Neural progenitor cell (in vitro differentiated cells): ENCODE measurements around the gene ZYX. TPM values are rescaled to one million over a fixed set of nuclear protein-coding genes. Genes with fewer than 3 reads are reported as not detected.

Experiments
- DNase-seq: peaks from one replicate; pipeline ENCODE4 v3.0.0-alpha.2; 2016; ENCODE audit warnings: low spot score
- H2AFZ ChIP-seq: fragments of 200-600 bp; sonication (generic); replicated peaks from 2 replicates; pipeline ENCODE4 v1.6.1; 2016; ENCODE audit warnings: antibody characterized with exemption
- H3F3A ChIP-seq: fragments of 200-600 bp; sonication (generic); 2 replicates; pipeline ENCODE4 v1.6.1; 2016; ENCODE audit warnings: antibody characterized with exemption, low read depth
- H3K27ac ChIP-seq: fragments of 200-600 bp; sonication (generic); 2 replicates; pipeline ENCODE4 v1.5.1; 2016; ENCODE audit warnings: mild to moderate bottlenecking
- H3K27me3 ChIP-seq: fragments of 200-600 bp; sonication (generic); 2 replicates; pipeline ENCODE4 v1.6.1; 2016; ENCODE audit warnings: mild to moderate bottlenecking, moderate library complexity
- H3K36me3 ChIP-seq: fragments of 200-600 bp; sonication (generic); 2 replicates; pipeline ENCODE4 v1.5.1; 2016
- H3K4me1 ChIP-seq: fragments of 200-600 bp; sonication (generic); 2 replicates; pipeline ENCODE4 v1.6.1; 2016; ENCODE audit warnings: mixed run types
- H3K4me2 ChIP-seq: fragments of 200-600 bp; sonication (generic); 2 replicates; pipeline ENCODE4 v1.6.1; 2016
- H3K4me3 ChIP-seq: fragments of 200-600 bp; sonication (generic); 2 replicates; pipeline ENCODE4 v1.5.1; 2016
- H3K79me2 ChIP-seq: fragments of 200-600 bp; sonication (generic); 2 replicates; pipeline ENCODE4 v1.6.1; 2016; ENCODE audit warnings: low read depth
- H3K9ac ChIP-seq: fragments of 200-600 bp; sonication (generic); 2 replicates; pipeline ENCODE4 v1.6.1; 2016
- H3K9me3 ChIP-seq: fragments of 200-600 bp; sonication (generic); 2 replicates; pipeline ENCODE4 v1.5.1; 2016; ENCODE audit warnings: low read depth
- H4K20me1 ChIP-seq: fragments of 200-600 bp; sonication (generic); 2 replicates; pipeline ENCODE4 v1.6.1; 2016; ENCODE audit warnings: low read depth
- H3K27ac Mint-ChIP-seq: 3 replicates; pipeline ENCODE4 v1.8.0; 2021; ENCODE audit warnings: mixed read lengths
- H3K27me3 Mint-ChIP-seq: 2 replicates; pipeline ENCODE4 v1.8.0; 2022; ENCODE audit warnings: low read depth, mild to moderate bottlenecking, inconsistent platforms, moderate library complexity, mixed read lengths; ENCODE audit not compliant: insufficient read depth
- H3K36me3 Mint-ChIP-seq: 3 replicates; pipeline ENCODE4 v1.8.0; 2021; ENCODE audit warnings: mixed read lengths
- H3K4me1 Mint-ChIP-seq: 3 replicates; pipeline ENCODE4 v1.8.0; 2021; ENCODE audit warnings: mixed read lengths
- H3K4me3 Mint-ChIP-seq: 3 replicates; pipeline ENCODE4 v1.8.0; 2021; ENCODE audit warnings: mild to moderate bottlenecking, moderate library complexity, mixed read lengths
- H3K9me3 Mint-ChIP-seq: 3 replicates; pipeline ENCODE4 v1.8.0; 2020; ENCODE audit warnings: mixed read lengths
- EZH2 ChIP-seq: fragments of 200-600 bp; sonication (generic); IDR thresholded peaks from 2 replicates; pipeline ENCODE4 v1.6.1; 2017; ENCODE audit warnings: antibody characterized with exemption, mild to moderate bottlenecking, moderate library complexity
- EZH2phosphoT487 ChIP-seq: fragments of 200-600 bp; sonication (generic); IDR thresholded peaks from 2 replicates; pipeline ENCODE4 v1.6.1; 2017; ENCODE audit warnings: antibody characterized with exemption
- total RNA-seq: library from RNA; depleted of rRNA; stranded (reverse); fragments of >200 nt; gene quantifications from 2 replicates; pipeline ENCODE4 v1.2.3, GENCODE V29; 2015; ENCODE audit warnings: low replicate concordance
- TF ChIP-seq, protein P1 (sequence below): fragments of 200-600 bp; sonication (generic); IDR thresholded peaks from 2 replicates; pipeline ENCODE4 v1.5.1; 2017; ENCODE audit warnings: antibody characterized with exemption, mild to moderate bottlenecking

ZYX gene
- total RNA-seq, 1 donor from 2014 or later: 5.2 TPM

DNA sequence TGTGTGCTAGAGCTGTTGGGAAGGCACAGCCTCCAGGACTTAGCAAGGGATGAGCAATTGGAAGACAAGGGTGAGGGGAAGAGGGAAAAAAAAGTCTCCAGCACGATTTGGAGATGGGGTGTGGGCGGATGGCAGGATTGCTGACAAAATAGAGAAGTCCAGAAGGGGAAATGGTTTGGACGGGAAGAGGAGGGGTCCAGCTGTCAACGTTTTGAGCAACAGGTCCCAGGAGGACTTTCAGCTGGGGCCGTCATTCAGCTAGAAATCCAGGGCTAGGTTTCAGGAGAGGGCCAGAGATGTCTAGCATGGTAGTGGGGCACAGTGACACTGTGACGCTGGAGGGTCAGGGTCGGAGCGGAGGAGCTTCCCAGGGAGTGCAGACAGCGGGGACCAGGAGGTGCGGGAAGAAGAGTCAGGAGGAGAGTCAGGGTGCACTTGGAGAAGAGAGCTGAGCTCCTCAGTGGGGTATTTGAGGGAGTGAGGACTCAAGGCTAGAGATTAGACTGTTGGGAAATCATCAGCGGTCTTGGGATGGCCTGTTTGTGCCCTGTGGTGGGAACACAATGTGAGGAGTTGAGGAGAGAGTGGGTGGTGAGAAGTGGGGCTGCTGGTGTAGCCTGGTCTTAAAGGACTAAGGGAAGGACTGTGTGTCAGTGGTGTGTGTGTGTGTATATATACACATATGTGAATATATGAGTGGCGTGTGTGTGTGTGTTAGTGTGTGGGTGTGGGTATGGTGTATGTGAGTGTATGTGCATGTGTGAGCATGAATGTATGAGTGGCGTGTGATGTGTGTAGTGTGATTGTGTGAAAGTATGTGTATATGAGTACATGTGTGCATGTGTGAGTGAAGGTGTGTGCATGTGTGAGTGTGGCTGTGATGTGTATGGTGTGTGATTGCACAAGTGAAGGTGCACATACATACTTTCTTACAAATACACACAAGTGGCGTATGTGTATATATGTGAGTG is 3.8 kb downstream of the ZYX start:
- H3K36me3 ChIP-seq: no peaks in the 10 kb centered on the region
- H3K4me3 ChIP-seq: no peak overlapping the region
- peaks cover 9% of the 10 kb centered on the region for H3K4me1 Mint-ChIP-seq

DNA sequence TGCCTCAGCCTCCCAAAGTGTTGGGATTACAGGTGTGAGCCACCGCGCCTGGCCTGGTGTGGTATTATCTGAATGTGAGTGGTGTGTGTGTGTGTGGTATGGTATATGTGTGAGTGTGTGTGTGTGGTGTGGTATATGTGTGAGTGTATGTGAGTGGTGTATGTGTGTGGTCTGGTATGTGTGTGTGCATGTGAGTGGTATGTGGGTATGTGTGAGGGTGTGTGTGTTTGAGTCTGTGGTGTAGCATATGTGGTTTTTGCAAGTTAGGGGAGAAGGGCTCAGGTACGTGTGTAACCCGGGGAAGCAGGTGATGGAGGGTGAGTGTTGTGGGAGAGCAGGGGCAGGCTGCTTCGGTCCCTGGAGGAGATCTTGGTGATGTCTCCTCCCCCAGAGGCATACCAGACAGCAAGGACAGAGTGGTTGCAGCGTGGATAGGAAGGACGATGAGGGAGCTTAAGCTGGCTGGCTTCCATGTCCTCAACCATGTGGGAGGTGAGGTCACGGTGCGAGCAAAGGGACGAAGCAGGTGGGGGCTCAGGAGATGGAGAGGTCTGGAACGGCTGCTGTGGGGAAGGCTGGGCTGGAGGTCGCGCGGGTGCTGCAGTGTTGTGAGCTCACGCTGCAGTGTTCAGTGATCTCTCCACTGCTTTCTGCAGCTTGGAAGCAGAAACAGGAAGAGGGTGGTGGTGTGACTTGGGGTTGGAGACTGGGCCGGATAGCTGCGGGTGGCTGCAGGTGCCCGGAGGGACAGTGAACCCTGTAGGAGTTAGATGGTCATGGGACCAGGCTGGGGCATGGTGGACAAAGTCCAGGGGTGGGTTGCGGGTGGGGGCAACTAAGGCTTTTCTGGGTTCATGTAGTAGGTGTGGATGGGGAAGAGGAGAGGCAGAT is 5.0 kb downstream of the ZYX start:
- no peak overlapping the region for H2AFZ ChIP-seq
- no peak overlapping the region for H3K4me3 Mint-ChIP-seq
- DNase-seq: no peak
- H3K9me3 ChIP-seq: no peaks in the 10 kb centered on the region
- peaks cover 8% of the 10 kb centered on the region for H3K4me1 Mint-ChIP-seq
- peaks cover 45% of the 10 kb centered on the region for H3K79me2 ChIP-seq
- no peaks in the 10 kb centered on the region for H3K9me3 Mint-ChIP-seq
- no peaks in the 10 kb centered on the region for H3K27me3 ChIP-seq
- H3K4me1 ChIP-seq: peaks cover 5% of the 10 kb centered on the region
- H3F3A ChIP-seq: no peaks in the 10 kb centered on the region
- peaks cover 66% of the 10 kb centered on the region for H4K20me1 ChIP-seq
- no peak overlapping the region for H3K4me2 ChIP-seq
- TF ChIP-seq, protein P1, sequence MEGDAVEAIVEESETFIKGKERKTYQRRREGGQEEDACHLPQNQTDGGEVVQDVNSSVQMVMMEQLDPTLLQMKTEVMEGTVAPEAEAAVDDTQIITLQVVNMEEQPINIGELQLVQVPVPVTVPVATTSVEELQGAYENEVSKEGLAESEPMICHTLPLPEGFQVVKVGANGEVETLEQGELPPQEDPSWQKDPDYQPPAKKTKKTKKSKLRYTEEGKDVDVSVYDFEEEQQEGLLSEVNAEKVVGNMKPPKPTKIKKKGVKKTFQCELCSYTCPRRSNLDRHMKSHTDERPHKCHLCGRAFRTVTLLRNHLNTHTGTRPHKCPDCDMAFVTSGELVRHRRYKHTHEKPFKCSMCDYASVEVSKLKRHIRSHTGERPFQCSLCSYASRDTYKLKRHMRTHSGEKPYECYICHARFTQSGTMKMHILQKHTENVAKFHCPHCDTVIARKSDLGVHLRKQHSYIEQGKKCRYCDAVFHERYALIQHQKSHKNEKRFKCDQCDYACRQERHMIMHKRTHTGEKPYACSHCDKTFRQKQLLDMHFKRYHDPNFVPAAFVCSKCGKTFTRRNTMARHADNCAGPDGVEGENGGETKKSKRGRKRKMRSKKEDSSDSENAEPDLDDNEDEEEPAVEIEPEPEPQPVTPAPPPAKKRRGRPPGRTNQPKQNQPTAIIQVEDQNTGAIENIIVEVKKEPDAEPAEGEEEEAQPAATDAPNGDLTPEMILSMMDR: no peak
- no peak for TF ChIP-seq EZH2phosphoT487
- TF ChIP-seq EZH2: no peak
- peaks cover 4% of the 10 kb centered on the region for H3K27me3 Mint-ChIP-seq
- H3K27ac Mint-ChIP-seq: no peak overlapping the region
- no peak overlapping the region for H3K27ac ChIP-seq
- H3K36me3 ChIP-seq: no peaks in the 10 kb centered on the region
- H3K9ac ChIP-seq: no peak overlapping the region
- no peak overlapping the region for H3K4me3 ChIP-seq
- H3K36me3 Mint-ChIP-seq: peaks cover 12% of the 10 kb centered on the region

More for the DNA sequence above, 3.8 kb downstream of the ZYX start:
- Histone ChIP-seq H2AFZ (no peak overlapping the region), H3F3A (peaks cover 6% of the 10 kb centered on the region), H3K4me1 (peaks cover 6% of the 10 kb centered on the region), H3K79me2 (peaks cover 45% of the 10 kb centered on the region), H3K27ac (no peak overlapping the region), H3K4me2 (no peak overlapping the region), H4K20me1 (peaks cover 59% of the 10 kb centered on the region), H3K9me3 (no peaks in the 10 kb centered on the region), H3K9ac (no peak overlapping the region), H3K27me3 (no peaks in the 10 kb centered on the region)
- DNase-seq: no peak
- TF ChIP-seq EZH2phosphoT487: no peak
- TF ChIP-seq, protein P1: no peak
- TF ChIP-seq EZH2: no peak
- Mint-ChIP-seq H3K4me3 (no peak overlapping the region), H3K27me3 (peaks cover 4% of the 10 kb centered on the region), H3K27ac (no peak overlapping the region), H3K36me3 (peaks cover 9% of the 10 kb centered on the region), H3K9me3 (no peaks in the 10 kb centered on the region)

DNA sequence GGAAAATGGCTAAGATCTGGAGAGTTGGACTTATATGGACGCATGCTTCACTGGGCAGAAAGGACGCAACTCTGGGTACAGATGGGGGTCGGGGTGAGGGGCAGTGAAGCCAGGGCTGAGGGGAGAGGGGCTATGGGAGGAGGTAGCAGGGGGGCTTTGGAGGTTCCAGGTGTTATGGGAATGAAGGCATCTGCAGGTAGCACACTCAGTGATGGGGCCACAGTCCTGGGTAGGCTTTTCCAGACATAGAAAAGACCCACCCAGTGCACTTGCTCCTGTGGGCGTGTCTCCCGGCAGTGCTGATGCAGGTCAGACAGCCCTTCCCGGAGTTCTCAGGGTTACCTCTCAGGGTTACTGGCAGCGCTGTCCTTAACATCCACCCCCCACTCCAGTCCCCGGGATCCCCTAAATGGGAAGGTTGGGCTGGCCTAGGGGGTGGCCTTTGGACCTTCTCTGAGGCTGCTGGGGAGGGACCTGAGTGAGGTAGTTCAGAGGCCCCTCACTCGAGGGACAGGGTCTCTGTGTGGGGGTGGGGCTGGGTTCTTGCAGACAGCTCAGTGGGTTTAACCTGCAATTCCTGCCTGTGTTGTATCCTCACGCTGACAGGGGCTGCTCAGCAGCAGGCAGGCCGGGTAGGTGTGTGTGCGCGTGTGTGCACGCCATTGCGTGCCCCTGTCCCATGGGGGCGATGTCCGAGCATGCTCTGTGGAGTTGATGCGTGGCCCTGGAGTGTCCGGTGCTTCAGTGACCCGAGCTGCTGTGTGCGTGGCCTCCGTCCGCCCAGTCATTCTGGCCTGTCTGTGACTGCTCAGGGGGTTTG is 6.2 kb downstream of the ZYX start:
- peak; percentile 31 for DNase-seq
- Histone ChIP-seq H3K4me2 (no peak overlapping the region), H4K20me1 (peaks cover 59% of the 10 kb centered on the region), H3F3A (no peaks in the 10 kb centered on the region), H3K4me1 (peaks cover 1% of the 10 kb centered on the region), H3K79me2 (peaks cover 34% of the 10 kb centered on the region), H2AFZ (no peak overlapping the region), H3K9ac (no peak overlapping the region), H3K9me3 (no peaks in the 10 kb centered on the region), H3K27ac (no peak overlapping the region), H3K4me3 (no peak overlapping the region), H3K27me3 (no peaks in the 10 kb centered on the region), H3K36me3 (no peaks in the 10 kb centered on the region)
- TF ChIP-seq, protein P1: peak; percentile 30
- TF ChIP-seq EZH2phosphoT487: no peak
- H3K36me3 Mint-ChIP-seq: peaks cover 15% of the 10 kb centered on the region
- H3K4me3 Mint-ChIP-seq: no peak overlapping the region
- peaks cover 4% of the 10 kb centered on the region for H3K27me3 Mint-ChIP-seq
- H3K4me1 Mint-ChIP-seq: peaks cover 8% of the 10 kb centered on the region
- H3K27ac Mint-ChIP-seq: no peak overlapping the region
- no peaks in the 10 kb centered on the region for H3K9me3 Mint-ChIP-seq
